CD14-positive monocyte (primary cell): ENCODE measurements around the gene DENND5B. TPM values are rescaled to one million over a fixed set of nuclear protein-coding genes. Genes with fewer than 3 reads are reported as not detected.

ENCODE experiments used
- DNase-seq, 3 donors: peaks; one replicate each; pipeline ENCODE4 v3.0.0-alpha.2; 2011 to 2022
- H2AFZ ChIP-seq: 2 replicates; pipeline ENCODE4 v1.6.0; 2012; ENCODE audit warnings: mild to moderate bottlenecking, low read depth, low read length, inconsistent platforms; ENCODE audit not compliant: insufficient read depth, poor library complexity, severe bottlenecking
- H3K27ac ChIP-seq, 2 donors: 1 replicate in 1 of 2; 2 replicates in 1 of 2; pipeline ENCODE4 v1.5.1; 2012 to 2013; ENCODE audit warnings: low read length in 2 of 2, control low read depth in 1 of 2, inconsistent platforms in 1 of 2, low read depth in 1 of 2, mild to moderate bottlenecking in 1 of 2
- H3K27me3 ChIP-seq, 2 donors: one replicate each; pipeline versions ENCODE4 v1.6.0 to v1.6.1; 2011 to 2013; ENCODE audit warnings: low read length in 2 of 2; ENCODE audit not compliant: control insufficient read depth in 2 of 2, insufficient read depth in 2 of 2
- H3K36me3 ChIP-seq, 2 donors: replicated peaks in 1 of 2; 1 replicate in 1 of 2; 2 replicates in 1 of 2; pipeline versions ENCODE4 v1.5.1 to v1.6.1; 2012 to 2013; ENCODE audit warnings: low read length in 2 of 2, control low read depth in 1 of 2, inconsistent platforms in 1 of 2, mild to moderate bottlenecking in 1 of 2; ENCODE audit not compliant: insufficient read depth in 2 of 2, control insufficient read depth in 1 of 2
- H3K4me1 ChIP-seq, 2 donors: 1 replicate in 1 of 2; 2 replicates in 1 of 2; pipeline versions ENCODE4 v1.5.1 to v1.6.1; 2012 to 2013; ENCODE audit warnings: low read length in 2 of 2, control low read depth in 1 of 2, inconsistent platforms in 1 of 2, mild to moderate bottlenecking in 1 of 2, moderate library complexity in 1 of 2; ENCODE audit not compliant: insufficient read depth in 2 of 2, control insufficient read depth in 1 of 2
- H3K4me2 ChIP-seq: replicated peaks from 2 replicates; pipeline ENCODE3; 2012; ENCODE audit warnings: low read length, moderate library complexity, mild to moderate bottlenecking; ENCODE audit not compliant: poor library complexity, severe bottlenecking; ENCODE audit errors: extremely low read depth
- H3K4me3 ChIP-seq, 3 experiments: fragments of 200-600 bp in 1 of 3; sonication (generic) in 1 of 3; replicated peaks in 1 of 3; 1 replicate in 2 of 3; 2 replicates in 1 of 3; pipeline ENCODE4 v1.5.1; 2011 to 2013; ENCODE audit warnings: low read length in 3 of 3, mild to moderate bottlenecking in 3 of 3, control low read depth in 2 of 3, low read depth in 2 of 3, inconsistent platforms in 1 of 3, moderate library complexity in 1 of 3
- H3K79me2 ChIP-seq: 2 replicates; pipeline ENCODE4 v1.6.0; 2012; ENCODE audit warnings: mild to moderate bottlenecking, control low read depth, inconsistent platforms, low read length, moderate library complexity; ENCODE audit not compliant: insufficient read depth
- H3K9ac ChIP-seq: 2 replicates; pipeline ENCODE4 v1.6.0; 2017; ENCODE audit warnings: low read length, mild to moderate bottlenecking; ENCODE audit not compliant: insufficient read depth, poor library complexity, severe bottlenecking
- H3K9me3 ChIP-seq, 2 donors: replicated peaks in 1 of 2; 1 replicate in 1 of 2; 2 replicates in 1 of 2; pipeline versions ENCODE4 v1.5.1 to v1.6.1; 2012 to 2013; ENCODE audit warnings: low read length in 2 of 2, control low read depth in 1 of 2; ENCODE audit not compliant: control insufficient read depth in 1 of 2, insufficient read depth in 1 of 2
- H4K20me1 ChIP-seq: 2 replicates; pipeline ENCODE4 v1.6.0; 2012; ENCODE audit warnings: mild to moderate bottlenecking, low read length, control low read depth, moderate library complexity; ENCODE audit not compliant: insufficient read depth
- H3K27ac Mint-ChIP-seq, 7 donors: one replicate each; pipeline ENCODE4 v1.8.0; 2020; ENCODE audit warnings: mild to moderate bottlenecking in 7 of 7, mixed read lengths in 7 of 7, moderate library complexity in 6 of 7, inconsistent platforms in 2 of 7
- H3K27me3 Mint-ChIP-seq, 3 donors: one replicate each; pipeline ENCODE4 v1.8.0; 2021 to 2022; ENCODE audit warnings: low read depth in 3 of 3, mild to moderate bottlenecking in 3 of 3, mixed read lengths in 3 of 3, moderate library complexity in 3 of 3, inconsistent platforms in 1 of 3
- H3K36me3 Mint-ChIP-seq, 2 donors: one replicate each; pipeline ENCODE4 v1.8.0; 2020; ENCODE audit warnings: mixed read lengths in 2 of 2, inconsistent platforms in 1 of 2, mild to moderate bottlenecking in 1 of 2
- H3K4me1 Mint-ChIP-seq: one replicate; pipeline ENCODE4 v1.8.0; 2020; ENCODE audit warnings: mild to moderate bottlenecking, mixed read lengths
- H3K4me3 Mint-ChIP-seq, 2 donors: one replicate each; pipeline ENCODE4 v1.8.0; 2020; ENCODE audit warnings: mild to moderate bottlenecking in 2 of 2, mixed read lengths in 2 of 2, moderate library complexity in 1 of 2
- H3K9me3 Mint-ChIP-seq, 7 donors: one replicate each; pipeline ENCODE4 v1.8.0; 2020 to 2022; ENCODE audit warnings: mixed read lengths in 7 of 7, mild to moderate bottlenecking in 6 of 7, moderate library complexity in 6 of 7, inconsistent platforms in 2 of 7
- CTCF ChIP-seq: fragments of 200-600 bp; IDR thresholded peaks from one replicate; pipeline ENCODE4 v1.8.0; 2022; ENCODE audit warnings: antibody characterized with exemption, mild to moderate bottlenecking
- WGBS: methylation state at CpG from one replicate; pipeline ENCODE4 v1.1.5; 2013; ENCODE audit warnings: missing lambda C conversion rate; ENCODE audit not compliant: insufficient coverage; 5-methylcytosine and 5-hydroxymethylcytosine counted together
- intact Hi-C, 2 donors: fragments of 100-400 bp; cut with micrococcal nuclease; formaldehyde crosslinking; loops; one replicate each; pipeline versions ENCODE4 v1.15.0 to v1.15.1; 2023
- polyA plus RNA-seq, 3 donors: library from polyadenylated mRNA; depleted of rRNA in 1 of 3; unstranded in 2 of 3; stranded (reverse) in 1 of 3; fragments of 300-500 nt in 2 of 3; fragments of >200 nt in 1 of 3; fragmentation: Illumina TruSeq in 2 of 3; gene quantifications; 1 replicate in 2 of 3; 2 replicates in 1 of 3; pipeline ENCODE4 v1.2.3, GENCODE V29; 2012 to 2021

Gene DENND5B
- polyA plus RNA-seq, 3 donors: 0.23 to 0.36 (median 0.36) TPM

GRCh38 chr12:31605531-31605930, 14.6 kb upstream of the DENND5B start:
- intact Hi-C loops: no loop called here

GRCh38 chr12:31603546-31604009, 12.6 kb upstream of the DENND5B start:
- Mint-ChIP-seq H3K36me3 (no peaks in the 10 kb centered on the region), H3K27ac (no peak overlapping the region), H3K27me3 (peaks cover 0 to 5% (median 0%) of the 10 kb centered on the region in 3 donors), H3K9me3 (peaks cover 7 to 26% (median 22%) of the 10 kb centered on the region in 7 donors), H3K4me3 (no peak overlapping the region), H3K4me1 (peaks cover 8% of the 10 kb centered on the region)
- TF ChIP-seq CTCF: no peak
- Histone ChIP-seq H3K4me2 (no peak overlapping the region), H4K20me1 (no peaks in the 10 kb centered on the region), H3K4me3 (no peak overlapping the region), H3K9ac (no peak overlapping the region), H3K36me3 (no peaks in the 10 kb centered on the region), H3K4me1 (peaks cover 0 to 3% of the 10 kb centered on the region in 2 donors), H3K9me3 (peaks cover 11 to 22% of the 10 kb centered on the region in 2 donors), H3K27me3 (no peaks in the 10 kb centered on the region), H2AFZ (no peak overlapping the region), H3K79me2 (no peaks in the 10 kb centered on the region), H3K27ac (no peak overlapping the region)
- WGBS: 100% methylated on average over 1 of the region's 3 CpGs
- intact Hi-C loops: no loop called here
- DNase-seq: peak in 1 of 3 donors; percentile 6

More at GRCh38 chr12:31605531-31605930, 14.6 kb upstream of the DENND5B start:
- Mint-ChIP-seq H3K27ac (no peak overlapping the region), H3K4me3 (no peak overlapping the region), H3K27me3 (peaks cover 0 to 3% (median 0%) of the 10 kb centered on the region in 3 donors), H3K4me1 (peaks cover 8% of the 10 kb centered on the region), H3K36me3 (no peaks in the 10 kb centered on the region), H3K9me3 (peaks cover 9 to 36% (median 31%) of the 10 kb centered on the region in 7 donors)
- H3K9me3 ChIP-seq: peaks cover 26 to 35% of the 10 kb centered on the region in 2 donors
- no peaks in the 10 kb centered on the region for H4K20me1 ChIP-seq
- no peaks in the 10 kb centered on the region for H3K79me2 ChIP-seq
- no peak overlapping the region for H3K4me2 ChIP-seq
- no peaks in the 10 kb centered on the region for H3K36me3 ChIP-seq
- H2AFZ ChIP-seq: no peak overlapping the region
- 100% methylated on average over 1 of the region's 2 CpGs for WGBS
- H3K4me1 ChIP-seq: peaks cover 0 to 3% of the 10 kb centered on the region in 2 donors
- TF ChIP-seq CTCF: no peak
- H3K4me3 ChIP-seq: no peak overlapping the region
- H3K9ac ChIP-seq: no peak overlapping the region
- H3K27me3 ChIP-seq: no peaks in the 10 kb centered on the region
- no peak overlapping the region for H3K27ac ChIP-seq
- no peak for DNase-seq
